Measurements from ENCODE around the gene SMIM29. TPM values are rescaled to one million over a fixed set of nuclear protein-coding genes. Genes with fewer than 3 reads are reported as not detected.
"Not testable (repeated sequence)": the region's sequence is repeated elsewhere in the genome, so short reads cannot be mapped to it uniquely, and the experiment has no call there.

Gene SMIM29
- total RNA-seq, 1 donor = 12.3 TPM

DNA sequence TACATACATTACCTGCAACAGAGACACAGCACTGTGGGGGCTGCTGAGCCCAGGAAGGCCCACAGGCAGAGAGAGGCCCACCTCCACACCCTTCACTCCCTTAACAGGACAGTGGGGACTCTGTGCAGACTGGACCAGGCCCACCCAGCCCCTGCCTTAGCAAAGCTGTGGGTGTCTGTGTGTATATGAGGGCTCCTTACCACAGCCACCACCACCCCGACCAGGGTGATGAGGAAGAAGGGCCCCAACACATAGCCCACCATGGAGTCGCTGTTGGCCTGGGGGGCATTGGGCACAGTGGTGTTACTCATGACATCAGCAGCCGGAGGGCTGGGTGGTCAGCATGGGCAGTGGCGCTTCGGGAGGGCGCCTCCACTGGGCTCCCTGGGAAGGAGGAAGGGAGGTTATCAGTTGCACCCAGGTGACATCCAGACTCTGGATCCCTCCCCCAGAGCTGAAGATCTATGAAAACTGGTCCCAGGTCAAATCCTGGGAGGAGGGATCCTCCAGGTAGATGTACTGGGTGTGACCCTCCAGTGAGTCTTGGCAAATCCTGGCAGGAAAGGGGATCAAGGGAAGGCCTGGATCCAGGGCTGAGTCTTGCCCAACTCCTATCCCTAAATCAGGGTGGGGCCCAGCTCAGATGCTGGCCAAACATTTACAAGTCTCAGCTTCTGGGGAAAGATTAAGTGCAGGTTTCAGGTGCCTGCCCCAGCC lies 1.2 kb downstream of the SMIM29 start:
- H3K4me1 ChIP-seq (ENCODE audit: insufficient read depth, low read length) = peaks cover 43% of the 10 kb centered on the region
- H3K27me3 ChIP-seq (ENCODE audit: insufficient read depth, low read length) = no peaks in the 10 kb centered on the region
- H3K4me3 ChIP-seq (ENCODE audit: low read length) = no peak overlapping the region
- no peaks in the 10 kb centered on the region for H3K9me3 ChIP-seq (ENCODE audit: low read depth, low read length)

DNA sequence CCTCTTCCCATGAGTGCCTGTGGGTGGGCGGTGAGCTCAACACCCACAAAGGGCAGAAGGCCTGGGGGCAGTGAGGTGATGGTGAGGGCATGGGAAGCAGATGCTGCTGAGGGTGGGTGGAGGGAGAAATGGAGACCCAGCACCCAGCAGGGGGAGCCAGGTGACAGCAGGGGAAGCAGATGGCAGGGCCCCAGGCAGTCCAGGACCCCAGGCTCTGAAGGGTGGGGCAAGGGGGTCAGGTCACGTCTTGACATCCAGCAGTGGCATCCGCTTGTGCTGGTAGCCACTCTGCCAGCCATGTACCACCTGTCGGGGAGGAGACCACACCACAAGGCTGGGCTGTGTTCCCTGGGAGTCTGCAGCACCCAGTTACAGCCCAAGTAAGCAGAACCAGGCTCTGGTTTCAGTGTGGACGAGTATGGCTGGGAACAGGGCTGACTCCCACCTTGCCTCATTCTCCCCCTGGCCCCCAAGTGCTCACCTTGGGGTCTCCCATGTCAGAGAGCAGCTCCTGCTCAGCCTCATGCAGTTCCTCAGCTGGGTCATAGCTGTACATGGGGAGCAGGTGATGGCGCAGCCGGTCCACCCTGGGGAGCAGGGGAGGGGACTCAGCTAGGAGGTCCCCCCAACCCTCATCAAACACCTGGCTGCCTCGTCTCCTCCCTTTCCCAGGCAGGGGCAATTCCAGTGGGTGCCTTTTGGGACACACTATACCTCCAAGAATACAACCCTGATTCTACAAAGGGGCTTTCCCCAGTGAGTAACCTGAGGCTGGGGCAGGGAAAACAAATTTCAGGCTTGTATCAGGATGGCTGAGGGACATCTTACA lies 2.0 kb downstream of the SMIM29 start:
- H3K4me3 ChIP-seq (ENCODE audit: low read length) = no peak overlapping the region
- peaks cover 47% of the 10 kb centered on the region for H3K4me1 ChIP-seq (ENCODE audit: insufficient read depth, low read length)

DNA sequence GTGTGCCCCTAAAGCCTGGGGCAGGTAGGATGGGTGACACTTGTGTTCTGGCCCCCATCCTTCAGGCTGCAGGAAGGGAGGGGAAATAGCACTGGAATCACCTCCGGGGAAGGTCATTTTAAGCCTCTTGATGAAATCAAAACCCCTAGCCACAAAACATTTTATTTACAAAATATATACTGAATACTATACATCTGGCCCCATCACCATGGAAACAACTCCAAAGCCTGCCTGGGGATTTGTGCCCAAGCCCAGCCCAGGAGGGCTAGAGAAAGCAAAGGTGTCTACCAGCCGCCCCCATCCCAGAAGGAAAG lies 2.6 kb downstream of the SMIM29 start:
- H3K4me1 ChIP-seq (ENCODE audit: insufficient read depth, low read length) = peaks cover 47% of the 10 kb centered on the region
- no peaks in the 10 kb centered on the region for H3K27me3 ChIP-seq (ENCODE audit: insufficient read depth, low read length)
- no peaks in the 10 kb centered on the region for H3K9me3 ChIP-seq (ENCODE audit: low read depth, low read length)
- H3K4me3 ChIP-seq (ENCODE audit: low read length) = no peak overlapping the region

More for the DNA sequence above, 2.0 kb downstream of the SMIM29 start:
- no peaks in the 10 kb centered on the region for H3K9me3 ChIP-seq (ENCODE audit: low read depth, low read length)
- H3K27me3 ChIP-seq (ENCODE audit: insufficient read depth, low read length) = no peaks in the 10 kb centered on the region

DNA sequence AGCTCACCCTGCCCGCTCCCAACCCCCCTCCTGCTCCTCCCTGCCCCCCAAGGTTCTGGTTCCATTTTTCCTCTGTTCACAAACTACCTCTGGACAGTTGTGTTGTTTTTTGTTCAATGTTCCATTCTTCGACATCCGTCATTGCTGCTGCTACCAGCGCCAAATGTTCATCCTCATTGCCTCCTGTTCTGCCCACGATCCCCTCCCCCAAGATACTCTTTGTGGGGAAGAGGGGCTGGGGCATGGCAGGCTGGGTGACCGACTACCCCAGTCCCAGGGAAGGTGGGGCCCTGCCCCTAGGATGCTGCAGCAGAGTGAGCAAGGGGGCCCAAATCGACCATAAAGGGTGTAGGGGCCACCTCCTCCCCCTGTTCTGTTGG lies 3.1 kb downstream of the SMIM29 start:
- H3K4me3 ChIP-seq (ENCODE audit: low read length); H3K27me3 ChIP-seq (ENCODE audit: insufficient read depth, low read length); H3K9me3 ChIP-seq (ENCODE audit: low read depth, low read length): not testable (repeated sequence)
- H3K4me1 ChIP-seq (ENCODE audit: insufficient read depth, low read length) = peaks cover 47% of the 10 kb centered on the region

DNA sequence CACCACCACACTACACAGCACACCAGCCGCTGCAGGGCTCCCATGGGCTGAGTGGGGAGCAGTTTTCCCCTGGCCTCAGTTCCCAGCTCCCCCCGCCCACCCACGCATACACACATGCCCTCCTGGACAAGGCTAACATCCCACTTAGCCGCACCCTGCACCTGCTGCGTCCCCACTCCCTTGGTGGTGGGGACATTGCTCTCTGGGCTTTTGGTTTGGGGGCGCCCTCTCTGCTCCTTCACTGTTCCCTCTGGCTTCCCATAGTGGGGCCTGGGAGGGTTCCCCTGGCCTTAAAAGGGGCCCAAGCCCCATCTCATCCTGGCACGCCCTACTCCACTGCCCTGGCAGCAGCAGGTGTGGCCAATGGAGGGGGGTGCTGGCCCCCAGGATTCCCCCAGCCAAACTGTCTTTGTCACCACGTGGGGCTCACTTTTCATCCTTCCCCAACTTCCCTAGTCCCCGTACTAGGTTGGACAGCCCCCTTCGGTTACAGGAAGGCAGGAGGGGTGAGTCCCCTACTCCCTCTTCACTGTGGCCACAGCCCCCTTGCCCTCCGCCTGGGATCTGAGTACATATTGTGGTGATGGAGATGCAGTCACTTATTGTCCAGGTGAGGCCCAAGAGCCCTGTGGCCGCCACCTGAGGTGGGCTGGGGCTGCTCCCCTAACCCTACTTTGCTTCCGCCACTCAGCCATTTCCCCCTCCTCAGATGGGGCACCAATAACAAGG lies 3.6 kb downstream of the SMIM29 start:
- not testable (repeated sequence) for H3K4me3 ChIP-seq (ENCODE audit: low read length); H3K9me3 ChIP-seq (ENCODE audit: low read depth, low read length); H3K27me3 ChIP-seq (ENCODE audit: insufficient read depth, low read length)
- peaks cover 45% of the 10 kb centered on the region for H3K4me1 ChIP-seq (ENCODE audit: insufficient read depth, low read length)

DNA sequence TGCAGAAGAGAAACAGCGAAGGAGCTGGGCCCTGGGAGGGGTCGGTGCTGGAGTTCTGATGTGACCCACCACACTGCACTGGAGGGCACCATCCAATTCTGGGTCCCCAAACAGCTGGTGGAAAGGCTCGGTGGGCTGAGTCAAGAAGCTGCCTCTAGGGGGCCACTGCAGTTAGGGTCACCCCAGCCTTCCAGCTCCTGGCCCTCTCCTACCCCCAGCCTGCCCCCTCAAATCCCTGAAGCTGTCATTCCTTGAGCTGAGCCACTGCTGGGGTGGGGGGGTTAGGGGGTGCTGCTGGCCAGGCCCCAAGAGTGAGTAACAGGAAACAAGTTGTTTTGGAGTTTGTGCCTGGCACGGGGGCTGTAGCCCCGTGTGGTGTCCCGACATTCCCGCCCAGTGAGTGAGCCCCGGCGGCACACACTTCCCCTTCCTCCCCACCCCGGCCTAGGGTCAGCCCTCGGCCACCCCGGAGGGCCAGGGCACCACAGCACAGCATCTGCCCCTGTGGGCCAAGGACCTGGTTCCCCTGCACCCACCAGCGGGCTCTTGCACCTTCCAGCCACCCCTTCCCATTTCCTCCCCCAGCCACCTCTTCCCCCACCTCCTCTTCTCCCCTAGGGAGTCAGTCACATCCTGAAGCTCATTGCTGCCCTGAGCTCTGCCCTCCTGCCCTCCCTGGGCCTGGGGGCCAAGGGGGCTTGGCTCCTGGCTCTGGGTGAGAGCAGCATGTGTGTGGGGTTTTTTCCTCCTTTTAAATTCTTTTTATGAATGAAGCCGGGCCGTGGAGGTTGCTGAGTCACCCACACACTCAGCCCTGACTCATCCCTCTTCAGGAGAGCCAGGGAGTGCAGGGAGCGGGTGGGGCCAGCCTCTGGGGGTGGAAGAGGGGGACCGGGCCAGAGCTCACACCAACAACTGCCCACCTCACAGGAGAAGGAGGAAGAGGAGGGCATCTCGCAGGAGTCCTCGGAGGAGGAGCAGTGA lies 4.6 kb downstream of the SMIM29 start:
- no peak overlapping the region for H3K4me3 ChIP-seq (ENCODE audit: low read length)
- H3K4me1 ChIP-seq (ENCODE audit: insufficient read depth, low read length) = peaks cover 46% of the 10 kb centered on the region
- no peaks in the 10 kb centered on the region for H3K27me3 ChIP-seq (ENCODE audit: insufficient read depth, low read length)
- no peaks in the 10 kb centered on the region for H3K9me3 ChIP-seq (ENCODE audit: low read depth, low read length)

DNA sequence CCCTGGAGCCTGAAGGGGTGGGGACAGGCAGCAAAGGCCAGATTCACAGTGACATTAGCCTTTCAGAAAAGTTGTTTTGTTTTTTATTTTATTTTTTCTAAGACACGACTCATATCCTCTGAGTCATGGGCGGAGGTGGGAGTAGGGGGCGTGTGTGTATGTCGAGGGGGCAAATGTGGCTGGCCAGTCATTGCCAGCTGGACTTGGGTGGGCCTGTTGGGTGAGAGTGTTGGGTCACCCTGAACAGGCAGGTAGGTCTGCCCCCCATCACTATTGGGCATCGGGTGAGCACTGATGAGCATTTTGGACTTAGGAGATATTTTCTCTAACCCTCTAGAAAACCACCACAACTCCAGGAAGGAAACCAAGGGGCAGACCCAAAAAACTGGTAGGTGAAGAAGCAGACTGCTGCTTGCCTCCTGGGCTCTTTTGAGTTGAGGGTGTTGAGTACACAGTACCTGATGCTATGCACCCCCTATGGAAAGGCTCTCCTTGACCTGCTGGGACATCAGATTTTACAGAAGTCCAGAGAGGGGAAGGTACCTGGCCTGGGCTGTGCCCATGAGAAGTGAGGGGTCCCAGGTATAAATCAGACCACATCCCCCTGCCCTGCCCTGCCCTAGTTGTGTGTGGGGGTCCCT lies 5.6 kb downstream of the SMIM29 start:
- H3K4me1 ChIP-seq (ENCODE audit: insufficient read depth, low read length) = peaks cover 52% of the 10 kb centered on the region
- no peak overlapping the region for H3K4me3 ChIP-seq (ENCODE audit: low read length)

DNA sequence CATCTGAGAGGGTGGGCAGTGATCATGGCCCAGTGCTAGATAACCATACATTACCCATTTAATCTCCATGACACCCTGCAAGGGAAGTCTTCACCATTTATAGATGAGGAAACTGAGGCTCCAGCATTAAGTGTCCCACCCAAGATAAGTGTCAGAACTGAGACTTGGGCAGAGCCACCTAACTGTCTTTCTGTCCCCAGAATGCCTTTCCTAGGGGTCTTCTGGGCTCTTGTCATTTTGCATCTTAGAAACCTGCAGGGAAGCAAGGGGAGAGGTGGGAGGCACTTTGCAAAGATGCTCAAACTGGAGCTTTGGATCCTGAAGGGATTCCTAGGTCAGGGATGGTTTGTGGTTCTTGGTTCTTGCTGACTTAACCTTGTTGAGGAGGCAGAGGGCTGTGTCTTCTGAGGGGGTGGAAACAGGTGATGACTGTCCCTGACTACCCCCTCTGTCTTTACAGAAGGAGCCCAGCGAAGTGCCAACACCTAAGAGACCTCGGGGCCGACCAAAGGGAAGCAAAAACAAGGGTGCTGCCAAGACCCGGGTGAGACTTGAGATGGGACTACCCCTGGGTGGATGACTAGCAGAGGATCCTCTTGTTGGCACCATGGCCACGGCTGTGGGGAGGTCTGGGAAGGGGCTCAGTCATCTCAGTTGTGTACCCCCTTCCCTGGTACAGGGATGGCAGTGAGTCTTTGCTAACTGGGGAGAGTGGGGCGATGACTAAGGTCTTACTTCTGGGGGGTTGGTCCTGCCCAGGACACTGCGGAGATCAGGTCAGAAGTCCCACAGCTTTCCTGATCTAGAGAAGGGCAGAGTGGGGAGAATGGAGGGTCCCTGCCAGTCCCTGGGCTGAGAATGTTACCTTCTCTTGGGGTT lies 6.3 kb downstream of the SMIM29 start:
- peaks cover 49% of the 10 kb centered on the region for H3K4me1 ChIP-seq (ENCODE audit: insufficient read depth, low read length)
- H3K27me3 ChIP-seq (ENCODE audit: insufficient read depth, low read length) = no peaks in the 10 kb centered on the region
- no peaks in the 10 kb centered on the region for H3K9me3 ChIP-seq (ENCODE audit: low read depth, low read length)
- no peak overlapping the region for H3K4me3 ChIP-seq (ENCODE audit: low read length)

More for the DNA sequence above, 5.6 kb downstream of the SMIM29 start:
- Histone ChIP-seq H3K27me3 (ENCODE audit: insufficient read depth, low read length) (no peaks in the 10 kb centered on the region), H3K9me3 (ENCODE audit: low read depth, low read length) (no peaks in the 10 kb centered on the region)

DNA sequence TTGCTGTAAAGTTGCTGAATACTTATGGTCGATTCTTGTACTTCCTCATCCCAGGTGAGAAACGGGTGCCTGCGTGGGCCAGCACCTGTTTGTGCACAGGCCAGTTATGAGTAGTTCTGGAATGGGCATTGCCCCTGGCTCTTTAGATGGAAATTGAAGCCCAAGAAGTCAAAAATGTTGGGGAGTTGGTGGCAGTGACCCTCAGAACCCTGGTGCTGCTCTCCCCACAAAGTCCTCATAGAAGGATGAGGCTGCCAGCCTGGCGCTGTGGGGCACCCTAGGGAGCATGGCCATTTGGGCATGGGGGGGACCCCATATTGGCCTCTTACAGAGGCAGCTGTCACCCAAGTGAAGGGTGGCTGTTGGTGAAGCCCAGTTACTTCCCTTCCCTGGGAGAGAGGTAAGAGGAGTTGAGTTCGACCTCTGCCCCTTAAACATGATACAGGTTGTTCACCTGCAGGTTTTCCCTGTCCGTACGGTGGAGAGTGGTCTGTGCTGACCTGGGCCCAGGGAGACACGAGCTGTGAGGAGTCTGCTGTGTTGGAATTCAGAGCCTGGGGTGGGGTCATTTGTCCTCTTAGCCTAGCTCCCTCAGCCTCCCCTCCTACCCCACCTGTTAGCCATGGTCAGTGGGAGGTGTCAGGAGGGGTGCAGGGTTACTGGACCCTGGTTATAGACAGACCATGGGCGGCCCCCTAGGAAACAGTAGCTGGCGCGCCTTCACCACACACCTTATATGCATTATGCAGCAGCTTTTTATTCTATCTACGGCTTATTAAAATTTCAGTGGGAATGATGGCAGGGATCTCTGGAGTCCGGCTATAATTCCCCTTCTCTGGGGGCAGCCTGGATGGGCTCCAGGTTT lies 7.2 kb downstream of the SMIM29 start:
- Histone ChIP-seq H3K9me3 (ENCODE audit: low read depth, low read length) (no peaks in the 10 kb centered on the region), H3K4me1 (ENCODE audit: insufficient read depth, low read length) (peaks cover 48% of the 10 kb centered on the region), H3K4me3 (ENCODE audit: low read length) (no peak overlapping the region), H3K27me3 (ENCODE audit: insufficient read depth, low read length) (no peaks in the 10 kb centered on the region)

DNA sequence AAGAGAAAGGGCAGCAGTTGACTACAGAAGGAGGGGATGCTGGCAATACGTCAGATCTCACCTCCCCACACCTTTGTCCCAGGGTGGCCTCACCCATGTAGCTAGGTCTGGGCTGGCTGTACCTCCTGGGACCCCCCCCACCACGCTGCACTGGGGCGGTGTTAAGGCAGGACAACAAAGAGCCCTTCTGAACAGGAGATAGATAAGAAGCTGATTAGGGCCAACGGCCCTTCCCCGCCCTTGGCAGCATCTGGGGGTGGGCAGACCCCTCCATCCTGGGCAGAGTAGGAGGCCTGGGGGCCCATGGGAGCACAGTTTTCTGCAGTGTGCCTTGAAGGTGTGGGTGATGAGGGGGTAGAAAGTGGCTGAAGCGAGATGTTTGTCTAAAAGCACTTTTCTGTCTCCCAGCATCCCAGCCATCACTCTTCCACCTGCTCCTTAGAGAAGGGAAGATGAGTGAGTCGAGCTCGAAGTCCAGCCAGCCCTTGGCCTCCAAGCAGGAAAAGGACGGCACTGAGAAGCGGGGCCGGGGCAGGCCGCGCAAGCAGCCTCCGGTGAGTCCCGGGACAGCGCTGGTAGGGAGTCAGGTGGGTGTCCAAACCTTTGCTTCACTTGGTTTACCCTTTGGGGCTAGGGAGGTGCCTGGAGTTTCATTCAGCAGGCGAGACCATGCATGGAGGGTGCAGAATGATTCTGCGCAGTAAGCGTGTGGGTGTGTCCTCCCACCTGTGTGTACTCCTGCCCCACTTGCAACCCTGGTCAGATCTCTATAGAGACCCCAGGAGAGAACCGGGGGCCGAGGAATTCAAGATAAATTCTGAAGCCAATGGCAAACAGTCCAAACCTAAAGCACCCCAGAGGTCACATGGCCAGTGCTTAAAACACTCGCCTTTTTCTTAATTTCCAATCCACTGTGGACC lies 8.2 kb downstream of the SMIM29 start:
- H3K9me3 ChIP-seq (ENCODE audit: low read depth, low read length) = no peaks in the 10 kb centered on the region
- no peaks in the 10 kb centered on the region for H3K27me3 ChIP-seq (ENCODE audit: insufficient read depth, low read length)
- no peak overlapping the region for H3K4me3 ChIP-seq (ENCODE audit: low read length)
- peaks cover 58% of the 10 kb centered on the region for H3K4me1 ChIP-seq (ENCODE audit: insufficient read depth, low read length)

DNA sequence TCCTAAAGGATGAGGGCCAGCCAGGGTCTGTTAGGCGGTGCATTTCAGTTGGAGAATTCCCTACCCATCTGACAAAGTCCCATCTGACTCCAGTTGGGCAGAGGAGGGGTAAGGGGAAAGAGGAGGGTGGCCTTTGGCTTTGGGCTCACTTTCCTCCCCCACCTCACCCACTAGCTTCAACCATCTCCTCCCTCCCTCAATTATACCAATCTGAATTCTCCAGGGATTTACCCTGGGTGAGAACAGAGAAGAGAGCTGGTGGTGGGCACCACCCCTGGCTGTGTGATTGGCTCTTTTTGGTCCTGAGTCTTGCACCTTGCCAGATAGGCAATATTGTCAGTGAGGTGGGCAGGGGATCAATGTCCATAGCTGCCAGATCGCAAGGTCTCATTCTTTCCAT lies 8.9 kb downstream of the SMIM29 start:
- Histone ChIP-seq H3K27me3 (ENCODE audit: insufficient read depth, low read length) (no peaks in the 10 kb centered on the region), H3K4me3 (ENCODE audit: low read length) (no peak overlapping the region), H3K9me3 (ENCODE audit: low read depth, low read length) (no peaks in the 10 kb centered on the region), H3K4me1 (ENCODE audit: insufficient read depth, low read length) (peaks cover 59% of the 10 kb centered on the region)

DNA sequence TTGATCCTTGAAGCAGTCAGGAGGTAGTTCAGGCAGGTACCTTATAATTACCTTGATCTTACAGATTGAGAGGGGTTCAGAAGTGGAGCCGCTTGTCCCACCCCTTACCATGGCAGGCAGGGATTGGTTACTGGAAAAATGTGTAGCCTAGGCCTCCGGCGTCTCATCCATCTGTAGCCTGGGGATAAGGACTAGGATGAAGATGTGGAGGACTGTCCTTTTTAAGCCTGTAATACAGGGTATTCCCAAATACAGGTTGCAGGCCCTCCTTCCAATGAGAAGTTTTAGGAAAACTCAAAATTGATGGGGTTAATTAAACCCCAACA lies 9.3 kb downstream of the SMIM29 start:
- H3K9me3 ChIP-seq (ENCODE audit: low read depth, low read length) = no peaks in the 10 kb centered on the region
- H3K27me3 ChIP-seq (ENCODE audit: insufficient read depth, low read length) = no peaks in the 10 kb centered on the region
- H3K4me1 ChIP-seq (ENCODE audit: insufficient read depth, low read length) = peaks cover 56% of the 10 kb centered on the region
- no peak overlapping the region for H3K4me3 ChIP-seq (ENCODE audit: low read length)

All from mononuclear cell (primary cell).